Measurements from ENCODE around the gene WWTR1.

WWTR1 gene

GRCh38 chr3:149536429-149536828 lies 121.4 kb downstream of the WWTR1 start:
- DNase-seq (ENCODE audit: extremely low read depth in 1 of 2, low read depth in 1 of 2): no peak

DNA sequence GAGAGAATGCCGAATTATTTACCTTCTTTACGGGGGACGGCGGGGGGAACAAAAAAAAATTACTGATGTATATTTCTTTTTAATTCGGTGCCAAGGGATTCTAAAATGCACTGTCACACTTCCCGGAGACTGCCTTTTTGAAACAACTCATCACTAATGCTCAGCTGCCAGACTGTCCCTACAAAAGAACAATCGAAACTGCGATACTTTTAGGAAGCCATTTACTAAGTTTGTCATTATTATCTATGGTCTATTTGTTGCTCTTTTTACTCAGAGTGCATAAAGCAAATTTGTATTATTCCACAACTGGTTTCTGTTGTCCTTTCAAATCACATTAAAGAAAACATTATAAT lies 122.5 kb downstream of the WWTR1 start:
- DNase-seq (ENCODE audit: extremely low read depth in 1 of 2, low read depth in 1 of 2): no peak

DNA sequence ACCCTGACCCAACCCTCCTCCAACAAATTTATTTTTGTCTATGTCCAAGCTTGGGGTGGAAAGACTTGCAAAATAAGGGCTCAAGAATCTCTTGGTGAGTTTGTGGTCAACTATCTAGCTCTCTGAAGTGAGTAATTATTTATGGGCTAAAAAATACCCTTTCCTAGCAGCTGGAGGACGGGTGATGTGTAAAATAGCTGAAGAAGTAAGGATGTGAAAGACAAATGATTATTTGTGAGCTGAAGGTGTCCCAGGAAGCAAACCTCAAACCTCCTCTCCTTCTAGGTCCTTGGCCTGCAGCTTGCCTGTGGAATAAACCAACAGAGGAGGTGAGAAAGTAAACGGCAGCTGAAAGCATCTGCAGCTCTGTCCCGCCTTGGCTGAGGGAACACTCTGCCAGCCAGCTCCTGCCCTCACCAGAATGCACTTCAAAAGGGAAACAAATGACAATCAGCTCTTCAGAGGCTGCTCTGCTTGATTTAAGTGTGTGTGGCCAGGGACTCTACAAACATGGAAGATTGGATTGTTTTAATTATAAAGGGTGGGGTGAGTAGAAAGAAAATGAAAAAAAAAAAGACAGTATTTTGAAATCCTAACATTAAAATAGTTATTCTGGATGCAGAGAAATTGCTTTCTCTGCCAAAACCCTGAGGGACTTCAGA lies 123.0 kb downstream of the WWTR1 start:
- DNase-seq (ENCODE audit: extremely low read depth in 1 of 2, low read depth in 1 of 2): no peak

GRCh38 chr3:149534082-149534481 lies 123.7 kb downstream of the WWTR1 start:
- DNase-seq (ENCODE audit: extremely low read depth in 1 of 2, low read depth in 1 of 2): no peak

DNA sequence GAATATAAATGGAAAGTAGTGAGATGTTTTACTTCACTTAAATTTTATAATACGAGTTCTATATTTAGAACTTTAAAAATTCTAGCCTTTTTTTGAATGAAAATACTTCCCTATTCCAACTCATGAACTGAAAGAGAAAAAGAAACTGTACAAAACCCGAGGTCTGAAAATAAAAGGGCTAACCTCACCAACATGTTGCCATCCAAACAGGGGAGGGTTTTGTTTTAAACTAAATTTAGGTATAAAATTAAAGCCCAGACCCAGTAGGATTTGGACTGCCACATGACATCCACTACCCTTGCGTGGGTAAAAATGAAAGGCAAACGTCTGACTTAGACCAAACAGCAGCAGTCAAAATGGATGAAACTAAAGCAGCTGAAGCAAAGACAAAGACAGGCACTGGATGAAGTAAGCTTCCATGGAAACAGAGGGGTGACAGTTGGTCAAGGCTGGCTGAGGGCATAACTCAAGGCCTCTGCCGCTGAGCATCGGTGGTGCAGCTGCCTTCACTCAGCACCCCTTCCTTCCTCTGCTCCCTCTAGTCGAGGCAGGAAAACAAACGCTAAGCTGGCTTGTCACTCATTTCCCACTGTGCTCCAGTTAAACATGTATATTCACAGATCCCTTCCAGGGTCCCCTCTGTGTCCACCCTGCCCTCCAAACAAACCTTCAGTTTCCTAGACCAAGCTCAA lies 125.2 kb downstream of the WWTR1 start:
- no peak for DNase-seq (ENCODE audit: extremely low read depth in 1 of 2, low read depth in 1 of 2)

GRCh38 chr3:149529099-149529498 lies 128.7 kb downstream of the WWTR1 start:
- DNase-seq (ENCODE audit: extremely low read depth in 1 of 2, low read depth in 1 of 2): no peak

DNA sequence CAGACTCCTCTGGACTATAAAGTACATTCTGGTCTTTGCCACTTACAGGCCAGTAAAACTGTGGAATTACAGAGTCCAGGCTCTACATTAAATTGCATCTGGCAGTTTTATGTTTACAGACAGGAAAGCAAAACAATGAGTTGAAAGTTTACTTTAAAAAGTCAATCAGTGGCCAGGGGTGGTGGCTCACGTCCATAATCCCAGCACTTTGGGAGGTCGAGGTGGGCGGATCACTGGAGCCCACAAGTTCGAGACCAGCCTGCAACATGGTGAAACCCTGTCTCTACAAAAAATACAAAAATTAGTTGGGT lies 129.5 kb downstream of the WWTR1 start:
- DNase-seq (ENCODE audit: extremely low read depth in 1 of 2, low read depth in 1 of 2): no peak

DNA sequence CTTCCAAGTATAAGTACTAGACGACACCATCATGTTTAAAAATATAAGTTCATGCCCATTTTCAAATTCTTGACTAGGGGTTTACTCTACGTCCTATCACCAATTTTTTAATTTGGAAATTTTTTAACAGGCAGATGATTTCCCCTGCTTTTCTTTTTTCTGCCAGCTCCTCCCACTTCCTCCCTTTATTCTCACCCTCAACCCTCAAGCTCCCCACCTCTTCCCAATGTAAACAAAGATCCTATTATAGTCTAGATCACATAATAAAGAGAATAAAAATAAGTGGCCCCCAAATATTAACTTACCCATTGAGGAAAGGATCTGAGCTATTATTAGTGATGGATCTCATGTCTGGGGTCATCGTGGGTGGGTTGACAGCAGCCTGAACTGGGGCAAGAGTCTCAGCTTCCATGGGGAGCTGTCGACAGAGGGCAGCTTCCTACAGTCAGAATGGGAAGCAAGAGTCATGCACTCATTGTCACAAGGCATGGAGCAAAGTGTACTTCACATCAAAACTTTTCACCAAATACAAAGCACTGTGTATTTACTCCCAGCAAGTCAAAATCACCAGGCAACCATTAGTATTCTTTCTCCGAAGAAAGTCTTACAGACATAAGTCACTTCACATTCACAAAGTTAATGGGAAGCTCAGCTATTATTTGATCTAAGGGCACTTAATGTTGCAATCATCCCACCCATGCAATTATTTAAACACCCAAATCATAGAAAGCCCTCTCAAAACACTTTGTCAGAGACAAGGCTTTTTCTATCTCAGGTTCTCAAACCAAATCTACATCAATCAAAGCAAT lies 130.1 kb downstream of the WWTR1 start:
- DNase-seq (ENCODE audit: extremely low read depth in 1 of 2, low read depth in 1 of 2): no peak

DNA sequence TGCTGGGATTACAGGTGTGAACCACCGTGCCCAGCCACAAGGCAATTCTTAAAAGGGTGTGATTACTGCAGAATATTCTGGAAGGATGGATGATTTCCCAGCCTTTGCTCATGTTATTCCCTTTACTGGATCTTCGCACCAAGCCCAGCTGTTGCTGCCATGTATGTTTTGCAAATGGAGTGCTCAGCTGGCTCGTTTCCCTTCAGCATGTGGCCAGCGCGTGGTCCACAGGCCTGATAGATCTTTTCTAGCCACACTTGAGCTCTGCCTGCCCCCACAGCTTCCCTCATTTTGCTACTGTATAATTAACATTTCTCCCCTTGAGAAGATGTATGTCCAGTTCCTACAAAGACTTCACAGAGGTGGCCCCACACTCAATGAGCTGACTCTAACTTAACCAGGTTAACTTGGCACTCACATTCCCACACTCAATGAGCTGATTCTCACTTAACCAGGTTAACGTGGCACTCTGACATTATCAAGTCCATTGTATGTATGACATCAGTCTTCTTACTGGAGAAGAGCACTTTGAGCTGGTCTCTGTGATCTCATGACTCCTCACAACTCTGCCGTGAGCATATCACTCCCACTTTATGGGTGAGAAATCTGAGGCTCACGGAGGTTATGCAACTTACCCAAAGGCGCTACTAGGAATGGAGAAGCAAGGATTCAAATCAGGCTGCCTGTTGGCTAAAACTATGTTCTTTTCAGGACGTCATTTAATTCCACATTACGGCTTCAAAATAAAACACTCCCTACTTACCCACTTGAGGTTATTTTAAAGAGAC lies 134.1 kb downstream of the WWTR1 start:
- no peak for DNase-seq (ENCODE audit: extremely low read depth in 1 of 2, low read depth in 1 of 2)

- DNase-seq (ENCODE audit: extremely low read depth in 1 of 2, low read depth in 1 of 2): no peak
These were observed 137.9 kb downstream of the WWTR1 start for GRCh38 chr3:149519912-149520311.

GRCh38 chr3:149516920-149517319 lies 140.9 kb downstream of the WWTR1 start:
- DNase-seq (ENCODE audit: extremely low read depth in 1 of 2, low read depth in 1 of 2): no peak

- no peak for DNase-seq (ENCODE audit: extremely low read depth in 1 of 2, low read depth in 1 of 2)
These were observed 142.6 kb downstream of the WWTR1 start for GRCh38 chr3:149515249-149515648.

GRCh38 chr3:149514471-149514870 lies 143.4 kb downstream of the WWTR1 start:
- no peak for DNase-seq (ENCODE audit: extremely low read depth in 1 of 2, low read depth in 1 of 2)

DNA sequence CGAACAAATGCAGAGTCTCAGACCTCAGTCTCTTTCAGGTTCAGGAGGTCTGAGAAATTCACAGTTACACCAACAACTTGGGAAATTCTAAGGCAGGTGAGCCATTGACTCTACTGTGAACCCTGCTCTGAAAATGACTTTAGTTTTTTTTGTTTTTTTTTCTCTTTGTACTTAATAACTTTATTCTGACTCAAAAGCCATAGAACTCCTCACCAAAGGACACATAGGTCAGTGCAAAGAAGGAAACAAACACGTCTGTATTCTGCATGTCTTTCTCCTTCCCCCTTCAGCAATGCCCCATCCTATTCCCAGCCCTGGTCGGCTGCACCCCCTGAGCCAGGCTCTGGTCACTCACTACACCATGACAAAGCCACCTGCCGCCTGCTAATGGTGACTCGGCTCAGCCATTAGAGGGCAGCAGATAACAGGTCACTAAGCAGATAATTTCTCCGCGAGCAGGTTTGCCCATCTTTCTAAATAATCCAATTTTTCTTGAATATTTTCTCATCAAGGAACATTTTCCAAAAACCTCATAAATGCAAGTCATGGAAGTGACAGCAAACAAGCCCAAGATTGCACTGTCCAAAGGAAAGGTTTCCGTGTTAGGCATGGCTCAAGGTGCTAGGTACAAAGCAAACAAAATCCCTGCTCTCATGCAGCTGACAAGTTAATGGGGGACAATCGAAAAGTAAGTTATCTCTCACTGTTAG lies 145.6 kb downstream of the WWTR1 start:
- no peak for DNase-seq (ENCODE audit: extremely low read depth in 1 of 2, low read depth in 1 of 2)

- DNase-seq (ENCODE audit: extremely low read depth in 1 of 2, low read depth in 1 of 2): no peak
These were observed 146.7 kb downstream of the WWTR1 start for GRCh38 chr3:149511040-149511626.

GRCh38 chr3:149510480-149510879 lies 147.3 kb downstream of the WWTR1 start:
- no peak for DNase-seq (ENCODE audit: extremely low read depth in 1 of 2, low read depth in 1 of 2)

DNA sequence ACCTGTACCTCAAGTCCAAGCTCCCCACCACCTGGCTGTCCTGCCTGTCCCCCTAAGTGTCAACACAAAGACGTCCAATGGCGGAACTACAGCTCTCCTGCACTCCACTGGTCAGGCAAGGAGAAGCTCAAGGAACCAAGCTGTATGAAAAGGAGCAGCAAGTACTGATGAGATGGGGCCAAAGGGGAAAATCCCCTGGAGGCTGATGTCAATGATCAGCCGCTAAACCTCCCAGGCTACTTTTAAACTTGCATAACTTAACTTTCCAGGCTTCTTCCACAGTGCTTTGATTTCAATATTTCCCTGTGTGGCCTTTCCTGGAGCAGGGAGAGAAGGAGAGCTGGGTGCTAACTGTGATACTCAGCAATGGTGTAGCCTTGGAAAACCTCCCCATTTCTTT lies 148.3 kb downstream of the WWTR1 start:
- DNase-seq (ENCODE audit: extremely low read depth in 1 of 2, low read depth in 1 of 2): no peak

DNA sequence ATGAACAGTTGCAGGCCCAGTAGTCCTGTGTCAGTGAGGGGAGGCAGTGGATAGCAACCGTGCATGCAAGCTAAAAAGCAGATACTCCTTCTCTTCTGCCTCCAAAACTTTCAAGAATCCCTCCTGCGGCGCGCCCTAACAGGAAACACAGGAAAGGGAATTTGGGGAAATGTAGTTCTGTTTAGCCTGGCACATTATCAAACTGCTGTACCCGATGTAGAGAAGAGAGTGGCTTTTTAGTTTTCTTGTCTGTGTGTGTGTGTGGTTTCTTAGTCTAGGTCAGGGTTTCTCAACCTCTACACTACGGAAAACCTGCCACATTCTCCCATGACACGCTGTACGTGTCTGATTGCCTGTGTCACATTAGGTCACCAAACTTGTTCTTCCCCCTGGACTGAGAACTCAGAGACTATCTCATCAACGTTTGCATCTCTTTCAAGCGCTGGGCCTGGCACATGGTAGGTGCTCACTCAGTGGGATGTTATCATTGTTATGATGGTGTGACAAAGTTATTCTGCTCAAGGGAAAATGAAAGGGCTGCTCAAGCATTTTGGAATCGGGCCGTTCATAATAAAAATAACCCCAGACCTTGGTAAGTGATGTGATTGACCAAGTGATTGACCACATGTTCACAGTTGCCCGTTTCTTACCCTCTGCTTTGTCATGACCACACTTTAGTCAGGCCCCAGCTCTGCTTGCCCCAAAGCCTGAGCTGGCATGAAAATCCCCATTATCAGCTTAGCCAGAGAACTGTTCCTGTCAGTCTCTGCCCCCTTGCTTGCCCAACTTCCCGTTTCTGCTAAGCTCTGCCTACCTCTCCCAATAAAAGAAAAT lies 150.1 kb downstream of the WWTR1 start:
- no peak for DNase-seq (ENCODE audit: extremely low read depth in 1 of 2, low read depth in 1 of 2)

GRCh38 chr3:149506965-149507364 lies 150.9 kb downstream of the WWTR1 start:
- DNase-seq (ENCODE audit: extremely low read depth in 1 of 2, low read depth in 1 of 2): no peak

DNA sequence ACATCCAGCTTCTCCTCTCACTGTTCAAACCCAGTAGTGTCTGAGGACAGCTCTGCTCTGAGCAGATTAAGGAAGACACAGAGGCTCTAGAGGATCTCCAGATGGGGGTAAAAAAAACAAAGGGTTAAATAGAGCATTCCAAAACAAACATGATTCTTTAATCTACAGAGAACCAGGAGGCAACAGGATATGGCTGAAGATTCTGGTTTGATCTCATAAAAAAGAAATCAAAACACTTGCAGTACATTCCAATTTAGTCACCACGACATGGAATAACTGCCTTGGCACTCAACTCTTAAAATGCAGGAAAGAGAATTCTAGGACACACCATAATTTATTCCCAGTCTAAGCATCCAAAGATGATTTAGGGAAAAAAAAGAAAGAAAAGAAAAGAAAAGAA lies 151.3 kb downstream of the WWTR1 start:
- no peak for DNase-seq (ENCODE audit: extremely low read depth in 1 of 2, low read depth in 1 of 2)
